COLO829 (cell line): Measurements from ENCODE around the gene LMX1A.

ENCODE experiments used
- DNase-seq: peaks from one replicate; pipeline ENCODE4 v3.0.0; 2012; ENCODE audit warnings: low spot score

LMX1A gene

DNA sequence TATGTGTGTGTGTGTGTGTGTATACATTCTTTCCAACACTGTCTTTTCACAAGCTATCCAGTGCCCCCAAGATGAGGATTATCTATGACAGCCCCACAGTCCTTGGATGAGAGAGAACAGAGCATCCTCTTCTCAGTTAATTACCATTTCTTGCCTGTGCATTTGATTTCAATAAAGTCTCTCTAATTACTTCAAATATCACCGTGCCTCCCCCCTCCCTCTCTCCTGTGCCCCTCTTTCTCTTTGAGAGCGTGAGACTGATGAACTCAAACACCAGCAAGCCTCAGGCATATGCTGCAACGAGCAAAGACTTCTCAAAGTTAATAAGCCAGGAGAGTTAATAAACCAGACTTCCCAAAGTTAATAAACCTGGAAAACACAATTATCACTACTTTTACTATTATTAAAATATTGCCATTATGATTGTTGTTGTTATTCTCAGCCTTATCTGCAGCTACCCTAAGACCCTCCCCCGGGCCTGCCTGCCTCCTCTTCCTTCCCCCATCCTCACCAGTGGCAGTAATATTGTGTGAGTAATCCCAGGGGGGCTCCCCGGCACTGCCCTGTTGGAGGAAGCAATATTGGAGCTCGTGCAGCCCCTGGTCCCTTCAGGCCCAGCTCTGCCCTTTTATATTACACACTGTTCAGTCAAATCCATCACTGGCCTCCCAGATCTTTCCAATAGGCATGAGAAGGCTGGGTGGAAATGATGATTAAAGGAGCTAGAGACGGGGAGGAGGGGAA is 30.9 kb downstream of the LMX1A start:
- no peak for DNase-seq

GRCh38 chr1:165324050-165324449 is 32.5 kb downstream of the LMX1A start:
- DNase-seq: no peak

- no peak for DNase-seq
Measured at GRCh38 chr1:165317612-165318011, 38.9 kb downstream of the LMX1A start.

- DNase-seq: no peak
Measured at GRCh38 chr1:165316153-165316772, 40.3 kb downstream of the LMX1A start.

- DNase-seq: no peak
Measured at GRCh38 chr1:165315481-165315880, 41.0 kb downstream of the LMX1A start.

DNA sequence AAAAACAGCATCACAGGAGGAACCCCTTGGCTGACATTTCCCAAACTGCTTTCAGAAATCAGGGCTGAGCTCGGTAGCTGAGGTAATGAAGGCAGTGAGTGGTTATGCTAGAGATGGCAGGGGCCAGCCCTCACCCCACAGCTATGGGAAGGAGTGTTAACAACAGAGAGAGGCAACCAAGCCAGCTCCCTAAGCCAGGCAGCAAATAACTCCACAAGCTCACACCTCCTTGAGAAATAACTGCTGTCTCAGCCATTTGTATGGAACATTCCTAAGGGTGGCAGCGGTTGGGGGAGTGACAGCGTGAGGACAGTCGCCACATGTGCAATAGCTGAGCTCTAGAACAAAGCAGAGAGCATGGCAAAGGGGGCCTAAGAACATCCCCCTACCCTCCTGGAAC is 42.6 kb downstream of the LMX1A start:
- DNase-seq: no peak

DNA sequence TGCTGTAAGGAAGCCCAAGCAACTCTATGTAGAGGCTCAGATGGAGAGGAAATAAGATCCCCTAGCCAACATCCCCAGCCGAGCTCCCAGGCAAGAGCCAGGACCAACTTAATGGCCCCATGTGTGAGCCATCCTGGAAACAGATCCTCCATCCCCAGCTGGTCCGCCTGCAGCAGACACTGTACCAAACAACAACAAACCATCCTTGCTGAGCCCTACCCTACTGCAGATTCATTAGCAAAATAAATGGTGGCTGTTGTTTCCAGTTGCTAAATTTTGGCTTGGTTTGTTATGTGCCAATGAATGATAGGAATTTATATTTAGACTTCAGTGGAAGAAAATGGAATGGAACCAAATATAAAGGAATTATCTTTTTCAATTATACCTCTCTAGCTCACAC is 43.9 kb downstream of the LMX1A start:
- DNase-seq: no peak

DNA sequence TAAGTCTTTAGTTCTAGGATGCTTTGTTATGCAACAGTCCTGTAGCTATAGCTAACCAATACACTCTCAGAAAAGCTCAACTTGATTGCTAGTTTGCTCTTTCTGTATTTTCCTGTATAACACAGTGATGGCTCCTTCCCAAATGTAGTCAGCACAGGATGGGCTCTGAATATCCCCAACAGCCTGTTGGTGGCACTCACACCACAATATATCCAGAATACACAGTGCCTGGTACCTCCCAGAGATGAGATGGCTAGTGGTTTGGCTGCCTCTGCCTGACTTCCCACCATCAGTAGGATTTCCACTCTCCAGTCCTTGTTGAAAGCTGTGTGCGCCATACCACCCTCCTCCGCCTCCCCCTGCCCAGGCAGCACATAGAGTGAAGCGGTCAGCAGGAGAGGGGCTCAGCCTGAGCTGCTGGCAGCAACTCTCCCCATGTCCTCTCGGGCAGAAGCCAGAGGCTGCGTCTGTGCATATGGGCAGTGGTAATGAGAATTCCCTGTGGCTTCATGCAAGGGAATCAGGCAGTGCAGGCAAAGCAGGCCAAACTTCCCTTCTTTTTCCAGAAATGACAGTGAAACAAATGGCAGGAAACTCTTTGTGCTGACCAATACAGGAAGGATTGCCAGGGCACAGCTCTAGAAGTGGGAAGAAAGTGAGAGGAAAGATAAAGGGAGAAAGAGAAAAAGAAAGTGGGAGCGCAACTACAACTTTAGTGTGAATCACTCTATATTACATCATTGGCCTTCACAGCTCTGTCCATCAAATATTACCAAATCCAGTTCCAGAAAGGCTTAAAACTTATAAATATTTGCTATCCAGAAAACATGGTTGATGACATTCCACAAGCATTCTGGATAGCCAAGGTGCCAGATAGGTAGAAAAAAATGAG is 49.7 kb downstream of the LMX1A start:
- no peak for DNase-seq

GRCh38 chr1:165303386-165303785 is 53.1 kb downstream of the LMX1A start:
- DNase-seq: no peak

DNA sequence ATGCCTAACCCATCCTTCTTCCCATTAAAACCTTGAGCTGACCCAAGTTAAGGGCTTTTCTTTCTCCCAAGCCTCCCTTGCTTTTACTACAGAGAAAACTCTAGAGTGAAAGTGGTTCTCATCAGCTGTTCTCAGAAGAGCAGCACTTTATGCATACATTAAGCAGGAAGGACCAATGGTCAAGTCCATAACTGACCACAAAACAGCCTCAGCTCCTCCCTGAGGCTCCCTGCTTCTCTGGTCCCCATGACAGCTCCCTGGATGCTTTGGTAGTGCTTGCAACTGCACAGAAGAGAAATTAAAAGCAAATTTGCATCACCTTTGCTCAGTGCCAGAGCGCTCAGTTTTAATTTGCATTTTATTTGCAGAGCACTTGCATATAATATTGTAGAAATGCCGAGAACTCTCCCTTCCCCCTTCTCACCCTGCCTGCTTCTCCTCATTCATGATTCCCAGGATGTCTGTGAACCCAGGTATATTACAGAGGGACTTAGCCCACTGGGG is 56.1 kb downstream of the LMX1A start:
- DNase-seq: no peak

GRCh38 chr1:165298203-165298820 is 58.2 kb downstream of the LMX1A start:
- no peak for DNase-seq

GRCh38 chr1:165296205-165296604 is 60.3 kb downstream of the LMX1A start:
- no peak for DNase-seq

DNA sequence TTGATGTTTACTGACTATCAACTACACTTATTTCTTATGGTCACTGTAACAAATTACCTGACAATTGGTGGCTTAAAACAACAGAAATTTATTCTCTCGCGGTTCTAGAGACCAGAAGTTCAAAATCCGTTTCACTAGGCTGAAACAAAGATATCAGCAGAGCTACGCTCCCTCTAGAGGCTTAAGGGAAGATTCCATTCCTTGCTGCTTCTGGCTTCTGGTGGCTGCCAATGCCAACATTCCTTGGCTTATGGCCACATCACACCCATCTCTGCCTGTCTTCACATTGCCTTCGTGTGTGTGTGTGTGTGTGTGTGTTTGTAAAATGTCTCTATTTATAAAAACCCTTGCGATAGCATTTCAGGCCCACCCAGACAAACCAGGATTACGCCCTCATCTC is 66.4 kb downstream of the LMX1A start:
- no peak for DNase-seq

DNA sequence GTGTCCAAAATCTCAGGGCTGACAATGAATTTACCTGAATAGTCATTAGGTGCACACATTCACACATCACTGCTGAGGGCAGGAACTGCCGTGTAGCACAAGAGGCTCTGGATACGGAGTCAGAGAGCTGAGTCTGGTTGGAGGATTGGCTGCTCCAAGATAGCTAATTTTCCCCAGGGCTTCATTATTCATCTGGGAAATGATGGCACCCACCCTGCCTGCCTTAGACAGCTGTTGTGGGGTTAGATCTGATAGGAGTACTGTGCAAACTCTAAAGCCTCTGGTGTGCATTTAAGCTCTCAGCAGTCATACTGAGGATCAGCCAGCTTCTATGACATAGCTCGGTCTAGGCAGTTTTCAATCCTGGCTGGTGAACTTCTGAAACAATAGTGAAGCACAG is 67.0 kb downstream of the LMX1A start:
- DNase-seq: no peak

- peak; percentile 15 for DNase-seq
Measured at GRCh38 chr1:165288350-165289120, 68.0 kb downstream of the LMX1A start.

GRCh38 chr1:165287781-165288180 is 68.7 kb downstream of the LMX1A start:
- DNase-seq: no peak

DNA sequence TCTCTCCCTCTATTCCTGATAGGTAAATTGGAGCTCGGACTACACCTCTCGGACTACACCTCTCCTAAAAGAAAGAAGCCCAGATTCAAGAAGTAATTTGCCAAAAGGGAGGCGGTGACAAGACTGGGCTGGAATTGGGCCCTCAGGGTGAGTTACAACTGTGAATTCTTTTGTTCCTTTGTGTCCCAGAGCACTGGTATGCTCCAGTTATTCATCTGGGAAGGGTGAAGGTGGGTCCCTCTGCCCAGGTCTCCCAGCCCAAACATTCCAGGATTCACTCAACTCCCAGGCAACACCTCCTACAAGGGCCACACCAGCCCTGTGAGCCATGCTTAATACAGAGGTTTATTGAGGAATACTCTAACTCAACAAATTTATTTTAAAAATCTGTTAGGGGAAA is 69.2 kb downstream of the LMX1A start:
- DNase-seq: no peak

GRCh38 chr1:165284454-165284853 is 72.1 kb downstream of the LMX1A start:
- peak; percentile 19 for DNase-seq

GRCh38 chr1:165281207-165281901 is 75.2 kb downstream of the LMX1A start:
- DNase-seq: no peak

DNA sequence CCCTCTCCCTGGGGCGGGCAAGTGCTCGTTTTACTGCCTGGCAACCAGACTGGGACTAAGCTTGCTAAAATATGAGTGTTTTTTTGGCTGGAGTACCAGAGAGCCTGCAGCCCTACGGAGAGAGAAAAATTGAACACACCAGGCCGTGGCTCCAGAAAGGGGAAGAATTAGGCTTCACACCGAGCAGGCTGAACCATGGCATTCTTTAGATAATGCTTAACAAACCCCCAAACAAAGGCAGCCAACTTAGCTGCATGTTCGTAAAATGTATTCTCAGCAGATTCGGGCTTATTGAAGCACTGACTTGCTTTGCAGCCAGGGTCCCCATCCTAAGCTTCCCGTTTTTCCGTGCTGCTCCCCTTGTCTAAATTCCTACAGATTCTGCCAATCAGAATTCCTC is 76.6 kb downstream of the LMX1A start:
- no peak for DNase-seq

- DNase-seq: no peak
Measured at GRCh38 chr1:165276314-165276713, 80.2 kb downstream of the LMX1A start.
